H9 (cell line): Measurements from ENCODE around the gene RAB31. TPM values are rescaled to one million over a fixed set of nuclear protein-coding genes. Genes with fewer than 3 reads are reported as not detected.

Experiments used
- DNase-seq: peaks from one replicate; pipeline ENCODE4 v3.0.0-alpha.2; 2017
- H2AFZ ChIP-seq: one replicate; pipeline ENCODE4 v1.6.1; 2013; ENCODE audit warnings: mild to moderate bottlenecking, low read length, control low read depth, moderate library complexity
- H2AK5ac ChIP-seq: 2 replicates; pipeline ENCODE4 v1.6.1; 2013; ENCODE audit warnings: low read length, control low read depth, mixed read lengths; ENCODE audit not compliant: insufficient read length
- H2BK120ac ChIP-seq: one replicate; pipeline ENCODE4 v1.6.1; 2013; ENCODE audit warnings: low read depth, mild to moderate bottlenecking, low read length, control low read depth, inconsistent platforms; ENCODE audit not compliant: poor library complexity, severe bottlenecking
- H2BK12ac ChIP-seq: 2 replicates; pipeline ENCODE4 v1.6.1; 2013; ENCODE audit warnings: low read length, control low read depth, mixed read lengths, low read depth; ENCODE audit not compliant: insufficient read length
- H2BK15ac ChIP-seq: 2 replicates; pipeline ENCODE4 v1.6.1; 2013; ENCODE audit warnings: low read depth, low read length, control low read depth
- H2BK20ac ChIP-seq: one replicate; pipeline ENCODE4 v1.6.1; 2013; ENCODE audit warnings: low read depth, mild to moderate bottlenecking, low read length, control low read depth, inconsistent platforms; ENCODE audit not compliant: poor library complexity, severe bottlenecking
- H2BK5ac ChIP-seq: 2 replicates; pipeline ENCODE4 v1.6.1; 2013; ENCODE audit warnings: low read length, control low read depth, mixed read lengths; ENCODE audit not compliant: insufficient read length
- H3K14ac ChIP-seq: 2 replicates; pipeline ENCODE4 v1.6.1; 2013; ENCODE audit warnings: low read length, control low read depth; ENCODE audit not compliant: insufficient read depth
- H3K18ac ChIP-seq: 2 replicates; pipeline ENCODE4 v1.6.1; 2013; ENCODE audit warnings: low read depth, mild to moderate bottlenecking, mixed read lengths, low read length, control low read depth; ENCODE audit not compliant: insufficient read length
- H3K23ac ChIP-seq: 2 replicates; pipeline ENCODE4 v1.6.1; 2013; ENCODE audit warnings: low read length, control low read depth, mixed read lengths, low read depth; ENCODE audit not compliant: insufficient read length
- H3K23me2 ChIP-seq: 2 replicates; pipeline ENCODE4 v1.6.1; 2013; ENCODE audit warnings: low read depth, mild to moderate bottlenecking, mixed read lengths, low read length, control low read depth; ENCODE audit not compliant: insufficient read length, poor library complexity, severe bottlenecking
- H3K27ac ChIP-seq: 2 replicates; pipeline ENCODE4 v1.5.1; 2013; ENCODE audit warnings: low read length, control low read depth, mixed read lengths, low read depth; ENCODE audit not compliant: insufficient read length
- H3K27me3 ChIP-seq: 2 replicates; pipeline ENCODE4 v1.6.1; 2013; ENCODE audit warnings: low read length, control low read depth, inconsistent platforms; ENCODE audit not compliant: insufficient read depth
- H3K4ac ChIP-seq: 2 replicates; pipeline ENCODE4 v1.6.1; 2013; ENCODE audit warnings: low read depth, mild to moderate bottlenecking, control low read depth, inconsistent platforms, low read length, moderate library complexity
- H3K4me1 ChIP-seq: 2 replicates; pipeline ENCODE4 v1.6.1; 2013; ENCODE audit warnings: low read length, control low read depth, inconsistent platforms; ENCODE audit not compliant: insufficient read depth
- H3K4me2 ChIP-seq: 2 replicates; pipeline ENCODE4 v1.6.1; 2013; ENCODE audit warnings: low read length, control low read depth, mixed read lengths; ENCODE audit not compliant: insufficient read length, insufficient read depth
- H3K56ac ChIP-seq: 2 replicates; pipeline ENCODE4 v1.6.1; 2013; ENCODE audit warnings: low read depth, mild to moderate bottlenecking, mixed read lengths, low read length, control low read depth; ENCODE audit not compliant: insufficient read length
- H3K79me1 ChIP-seq: 2 replicates; pipeline ENCODE4 v1.6.1; 2013; ENCODE audit warnings: low read depth, mild to moderate bottlenecking, moderate library complexity, low read length, control low read depth, inconsistent platforms; ENCODE audit not compliant: insufficient read depth, poor library complexity, severe bottlenecking
- H3K79me2 ChIP-seq: 2 replicates; pipeline ENCODE4 v1.6.1; 2013; ENCODE audit warnings: low read length, control low read depth, inconsistent platforms; ENCODE audit not compliant: insufficient read depth
- H3K9ac ChIP-seq: 2 replicates; pipeline ENCODE4 v1.6.1; 2013; ENCODE audit warnings: low read length, control low read depth, mixed read lengths; ENCODE audit not compliant: insufficient read length; ENCODE audit errors: extremely low read depth
- H3K9me3 ChIP-seq: one replicate; pipeline ENCODE4 v1.6.1; 2013; ENCODE audit warnings: low read depth, low read length, inconsistent platforms; ENCODE audit not compliant: control insufficient read depth
- H3T11ph ChIP-seq: one replicate; pipeline ENCODE4 v1.6.1; 2013; ENCODE audit warnings: mild to moderate bottlenecking, low read length, control low read depth, inconsistent platforms
- H4K20me1 ChIP-seq: one replicate; pipeline ENCODE4 v1.6.1; 2013; ENCODE audit not compliant: control insufficient read depth, insufficient read length, insufficient read depth
- H4K5ac ChIP-seq: 2 replicates; pipeline ENCODE4 v1.6.1; 2013; ENCODE audit warnings: low read depth, mild to moderate bottlenecking, mixed read lengths, low read length, control low read depth; ENCODE audit not compliant: insufficient read length
- H4K8ac ChIP-seq: replicated peaks from 2 replicates; pipeline ENCODE4 v1.6.1; 2013; ENCODE audit warnings: low read length, control low read depth, mixed read lengths, low read depth; ENCODE audit not compliant: insufficient read length
- H4K91ac ChIP-seq: 2 replicates; pipeline ENCODE4 v1.6.1; 2013; ENCODE audit warnings: low read depth, mild to moderate bottlenecking, moderate library complexity, mixed read lengths, low read length, control low read depth; ENCODE audit not compliant: insufficient read length
- H3K27ac Mint-ChIP-seq, 3 experiments: 2 replicates in 2 of 3; 3 replicates in 1 of 3; pipeline ENCODE4 v1.8.0; 2020 to 2021; ENCODE audit warnings: mixed read lengths in 3 of 3, mild to moderate bottlenecking in 1 of 3, moderate library complexity in 1 of 3
- H3K27me3 Mint-ChIP-seq: 2 replicates; pipeline ENCODE4 v1.8.0; 2021; ENCODE audit warnings: low read depth, mild to moderate bottlenecking, moderate library complexity, mixed read lengths
- H3K36me3 Mint-ChIP-seq, 3 experiments: 2 replicates in 2 of 3; 3 replicates in 1 of 3; pipeline ENCODE4 v1.8.0; 2020 to 2021; ENCODE audit warnings: low read depth in 3 of 3, mixed read lengths in 3 of 3; ENCODE audit not compliant: insufficient read depth in 1 of 3
- H3K4me1 Mint-ChIP-seq, 2 experiments: 2 replicates each; pipeline ENCODE4 v1.8.0; 2020; ENCODE audit warnings: mixed read lengths in 2 of 2
- H3K4me3 Mint-ChIP-seq, 2 experiments: 2 replicates in 1 of 2; 3 replicates in 1 of 2; pipeline ENCODE4 v1.8.0; 2020 to 2021; ENCODE audit warnings: mild to moderate bottlenecking in 2 of 2, mixed read lengths in 2 of 2, moderate library complexity in 1 of 2
- H3K9me3 Mint-ChIP-seq, 2 experiments: 2 replicates in 1 of 2; 3 replicates in 1 of 2; pipeline ENCODE4 v1.8.0; 2020; ENCODE audit warnings: mild to moderate bottlenecking in 2 of 2, mixed read lengths in 2 of 2, moderate library complexity in 1 of 2
- WGBS: extraction: QIAGEN DNeasy Blood & Tissue Kit; methylation state at CpG from one replicate; pipeline ENCODE4 v1.1.7; 2013; ENCODE audit warnings: missing lambda C conversion rate, low lambda C conversion rate, mixed read lengths; ENCODE audit not compliant: insufficient read length; ENCODE audit errors: extremely low coverage; 5-methylcytosine and 5-hydroxymethylcytosine counted together
- total RNA-seq: library from RNA; stranded (reverse); gene quantifications from 2 replicates; pipeline ENCODE4 v1.2.1, GENCODE V29; 2021
- TF ChIP-seq, protein P1 (sequence below): fragments of 200-600 bp; sonication (generic); conservative IDR thresholded peaks from 3 replicates; pipeline ENCODE4 v1.8.0; 2021; ENCODE audit warnings: antibody characterized with exemption, mild to moderate bottlenecking

RAB31 gene
- total RNA-seq, 1 experiment from 2014 or later, result 22.4 TPM

DNA sequence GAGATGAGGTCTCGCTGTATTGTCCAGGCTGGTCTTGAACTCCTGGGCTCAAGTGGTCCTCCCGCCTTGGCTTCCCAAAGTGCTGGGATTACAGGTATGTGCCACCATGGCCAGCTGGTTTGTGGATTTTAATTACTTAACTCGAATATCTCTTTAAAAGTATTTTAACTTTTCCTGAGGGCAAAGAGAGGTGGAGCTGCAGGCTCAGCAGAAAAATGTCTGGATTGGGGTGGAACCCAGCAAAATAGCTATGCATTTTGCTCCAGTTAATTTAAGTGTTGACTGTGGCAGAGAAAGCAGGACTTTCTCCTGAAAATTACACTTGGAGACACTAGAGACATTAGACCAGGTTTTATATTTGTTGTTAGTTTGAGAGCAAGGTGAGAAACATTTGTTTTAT lies 142.2 kb downstream of the RAB31 start:
- H3K4me3 Mint-ChIP-seq, result no peak overlapping the region

More for the DNA sequence above, 142.2 kb downstream of the RAB31 start:
- Histone ChIP-seq H3K4me2 (no peak overlapping the region), H4K8ac (no peak overlapping the region), H3T11ph (no peak overlapping the region), H2BK20ac (no peak overlapping the region), H3K14ac (no peak overlapping the region), H2BK5ac (no peak overlapping the region), H2BK12ac (no peak overlapping the region), H3K18ac (no peak overlapping the region), H3K79me1 (no peaks in the 10 kb centered on the region), H4K91ac (no peak overlapping the region), H3K23me2 (no peaks in the 10 kb centered on the region), H4K5ac (no peak overlapping the region), H2AFZ (no peak overlapping the region), H3K4me1 (no peaks in the 10 kb centered on the region), H3K9me3 (no peaks in the 10 kb centered on the region), H3K9ac (no peak overlapping the region), H2BK120ac (no peak overlapping the region), H3K56ac (no peak overlapping the region), H3K27ac (no peak overlapping the region), H3K27me3 (no peaks in the 10 kb centered on the region), H2AK5ac (no peak overlapping the region), H3K23ac (no peak overlapping the region), H4K20me1 (no peaks in the 10 kb centered on the region), H2BK15ac (no peak overlapping the region), H3K4ac (no peak overlapping the region), H3K79me2 (no peaks in the 10 kb centered on the region)
- TF ChIP-seq, protein P1, sequence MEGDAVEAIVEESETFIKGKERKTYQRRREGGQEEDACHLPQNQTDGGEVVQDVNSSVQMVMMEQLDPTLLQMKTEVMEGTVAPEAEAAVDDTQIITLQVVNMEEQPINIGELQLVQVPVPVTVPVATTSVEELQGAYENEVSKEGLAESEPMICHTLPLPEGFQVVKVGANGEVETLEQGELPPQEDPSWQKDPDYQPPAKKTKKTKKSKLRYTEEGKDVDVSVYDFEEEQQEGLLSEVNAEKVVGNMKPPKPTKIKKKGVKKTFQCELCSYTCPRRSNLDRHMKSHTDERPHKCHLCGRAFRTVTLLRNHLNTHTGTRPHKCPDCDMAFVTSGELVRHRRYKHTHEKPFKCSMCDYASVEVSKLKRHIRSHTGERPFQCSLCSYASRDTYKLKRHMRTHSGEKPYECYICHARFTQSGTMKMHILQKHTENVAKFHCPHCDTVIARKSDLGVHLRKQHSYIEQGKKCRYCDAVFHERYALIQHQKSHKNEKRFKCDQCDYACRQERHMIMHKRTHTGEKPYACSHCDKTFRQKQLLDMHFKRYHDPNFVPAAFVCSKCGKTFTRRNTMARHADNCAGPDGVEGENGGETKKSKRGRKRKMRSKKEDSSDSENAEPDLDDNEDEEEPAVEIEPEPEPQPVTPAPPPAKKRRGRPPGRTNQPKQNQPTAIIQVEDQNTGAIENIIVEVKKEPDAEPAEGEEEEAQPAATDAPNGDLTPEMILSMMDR, result no peak
- DNase-seq, result no peak
- no peaks in the 10 kb centered on the region for H3K27me3 Mint-ChIP-seq
- H3K27ac Mint-ChIP-seq, result no peak overlapping the region
- peaks cover 8 to 12% of the 10 kb centered on the region in 2 experiments for H3K4me1 Mint-ChIP-seq
- no CpG with 5 or more reads among the region's 3 CpGs for WGBS
- peaks cover 2 to 6% (median 4%) of the 10 kb centered on the region in 3 experiments; a peak in 4 of 7 replicates for H3K36me3 Mint-ChIP-seq
- peaks cover 4 to 5% of the 10 kb centered on the region in 2 experiments; a peak in 4 of 5 replicates for H3K9me3 Mint-ChIP-seq
